ENCODE data around the gene MKRN1.

MKRN1 gene

GRCh38 chr7:140489026-140489359 lies 9.7 kb upstream of the MKRN1 start:
- CTCF ChIA-PET = interaction anchor here (1.1 to 6.8 kb wide), 3 partner anchors 9 to 165 kb away, joined by 3 to 65 read pairs (median 5); no protein-coding TSS in a partner anchor
- TF ChIP-seq CTCF (IDR thresholded peaks at IDR 0.05; ENCODE audit: insufficient read depth, low read length, missing control alignments) = no peak
- no peak overlapping the region for H3K4me3 ChIP-seq (ENCODE audit: low read depth, low read length)
- POLR2A ChIA-PET = no interaction called here
- DNase-seq (ENCODE audit: low read depth, low spot score) = no peak

GRCh38 chr7:140485500-140486265 lies 6.4 kb upstream of the MKRN1 start:
- POLR2A ChIA-PET = no interaction called here
- no peak for TF ChIP-seq CTCF (IDR thresholded peaks at IDR 0.05; ENCODE audit: insufficient read depth, low read length, missing control alignments)
- H3K4me3 ChIP-seq (ENCODE audit: low read depth, low read length) = no peak overlapping the region
- CTCF ChIA-PET = interaction anchor here (1.1 to 2.2 kb wide), 2 partner anchors 10 to 34 kb away, joined by 3 to 10 read pairs; no protein-coding TSS in a partner anchor
- no peak for DNase-seq (ENCODE audit: low read depth, low spot score)

GRCh38 chr7:140484951-140485499 lies 5.7 kb upstream of the MKRN1 start:
- no peak overlapping the region for H3K4me3 ChIP-seq (ENCODE audit: low read depth, low read length)
- POLR2A ChIA-PET = no interaction called here
- no peak for TF ChIP-seq CTCF (IDR thresholded peaks at IDR 0.05; ENCODE audit: insufficient read depth, low read length, missing control alignments)
- DNase-seq (ENCODE audit: low read depth, low spot score) = no peak
- CTCF ChIA-PET = interaction anchor here (1.1 to 2.2 kb wide), 2 partner anchors 9 to 34 kb away, joined by 3 to 10 read pairs; no protein-coding TSS in a partner anchor

GRCh38 chr7:140484479-140484878 lies 5.2 kb upstream of the MKRN1 start:
- no peak for DNase-seq (ENCODE audit: low read depth, low spot score)
- H3K4me3 ChIP-seq (ENCODE audit: low read depth, low read length) = no peak overlapping the region
- TF ChIP-seq CTCF (IDR thresholded peaks at IDR 0.05; ENCODE audit: insufficient read depth, low read length, missing control alignments) = no peak
- CTCF ChIA-PET = no interaction called here
- POLR2A ChIA-PET = no interaction called here

GRCh38 chr7:140479739-140480084 lies 407 bp upstream of the MKRN1 start:
- no peak for DNase-seq (ENCODE audit: low read depth, low spot score)
- ChIA-PET POLR2A (interaction anchor here (0.6 kb wide), 1 partner anchor 13 kb away, joined by 3 read pairs; no protein-coding TSS in a partner anchor), CTCF (interaction anchor here (0.8 to 1.1 kb wide), 4 partner anchors 8 to 38 kb away, joined by 3 to 6 read pairs (median 4); no protein-coding TSS in a partner anchor)
- H3K4me3 ChIP-seq (ENCODE audit: low read depth, low read length) = peak overlapping the region; percentile 81
- TF ChIP-seq CTCF (IDR thresholded peaks at IDR 0.05; ENCODE audit: insufficient read depth, low read length, missing control alignments) = no peak
